Prostate gland (tissue), 2 donors: Measurements from ENCODE around the gene ELP5.
"Not testable (repeated sequence)": the region's sequence is repeated elsewhere in the genome, so short reads cannot be mapped to it uniquely, and the experiment has no call there.

Source experiments
- POLR2A ChIP-seq: fragments of 450-650 bp; IDR thresholded peaks from one replicate; pipeline ENCODE4 v1.6.1; 2016; ENCODE audit warnings: antibody characterized with exemption, mild to moderate bottlenecking
- POLR2AphosphoS5 ChIP-seq: sonication (generic); formaldehyde crosslinking; IDR thresholded peaks from one replicate; pipeline ENCODE4 v1.6.1; 2017; ENCODE audit warnings: antibody characterized with exemption
- TF ChIP-seq, protein P1 (sequence below), 4 experiments: fragments of 200-600 bp in 2 of 4; fragments of 450-650 bp in 2 of 4; sonication (generic) in 2 of 4; IDR thresholded peaks; 1 replicate in 3 of 4; 2 replicates in 1 of 4; pipeline ENCODE4 v1.5.1; 2016 to 2019; ENCODE audit warnings: antibody characterized with exemption in 4 of 4, mild to moderate bottlenecking in 2 of 4, moderate library complexity in 2 of 4

GRCh38 chr17:7243838-7244237, 8.2 kb upstream of the ELP5 start:
- TF ChIP-seq, protein P1, sequence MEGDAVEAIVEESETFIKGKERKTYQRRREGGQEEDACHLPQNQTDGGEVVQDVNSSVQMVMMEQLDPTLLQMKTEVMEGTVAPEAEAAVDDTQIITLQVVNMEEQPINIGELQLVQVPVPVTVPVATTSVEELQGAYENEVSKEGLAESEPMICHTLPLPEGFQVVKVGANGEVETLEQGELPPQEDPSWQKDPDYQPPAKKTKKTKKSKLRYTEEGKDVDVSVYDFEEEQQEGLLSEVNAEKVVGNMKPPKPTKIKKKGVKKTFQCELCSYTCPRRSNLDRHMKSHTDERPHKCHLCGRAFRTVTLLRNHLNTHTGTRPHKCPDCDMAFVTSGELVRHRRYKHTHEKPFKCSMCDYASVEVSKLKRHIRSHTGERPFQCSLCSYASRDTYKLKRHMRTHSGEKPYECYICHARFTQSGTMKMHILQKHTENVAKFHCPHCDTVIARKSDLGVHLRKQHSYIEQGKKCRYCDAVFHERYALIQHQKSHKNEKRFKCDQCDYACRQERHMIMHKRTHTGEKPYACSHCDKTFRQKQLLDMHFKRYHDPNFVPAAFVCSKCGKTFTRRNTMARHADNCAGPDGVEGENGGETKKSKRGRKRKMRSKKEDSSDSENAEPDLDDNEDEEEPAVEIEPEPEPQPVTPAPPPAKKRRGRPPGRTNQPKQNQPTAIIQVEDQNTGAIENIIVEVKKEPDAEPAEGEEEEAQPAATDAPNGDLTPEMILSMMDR (IDR thresholded peaks at IDR 0.05): not testable (repeated sequence)
- not testable (repeated sequence) for TF ChIP-seq POLR2A, POLR2AphosphoS5
